C4-2B (cell line): ENCODE measurements around the gene ATXN2.

ENCODE experiments used
- H3K27ac ChIP-seq: fragments of 450-650 bp; 2 replicates; pipeline ENCODE4 v1.5.1; 2017
- ZFX ChIP-seq: fragments of 450-650 bp; IDR thresholded peaks from 2 replicates; pipeline ENCODE4 v1.6.1; 2017
- TF ChIP-seq, protein P1 (sequence below): fragments of 450-650 bp; conservative IDR thresholded peaks from 2 replicates; pipeline ENCODE4 v1.5.1; 2017; ENCODE audit warnings: mild to moderate bottlenecking

The ATXN2 gene

DNA sequence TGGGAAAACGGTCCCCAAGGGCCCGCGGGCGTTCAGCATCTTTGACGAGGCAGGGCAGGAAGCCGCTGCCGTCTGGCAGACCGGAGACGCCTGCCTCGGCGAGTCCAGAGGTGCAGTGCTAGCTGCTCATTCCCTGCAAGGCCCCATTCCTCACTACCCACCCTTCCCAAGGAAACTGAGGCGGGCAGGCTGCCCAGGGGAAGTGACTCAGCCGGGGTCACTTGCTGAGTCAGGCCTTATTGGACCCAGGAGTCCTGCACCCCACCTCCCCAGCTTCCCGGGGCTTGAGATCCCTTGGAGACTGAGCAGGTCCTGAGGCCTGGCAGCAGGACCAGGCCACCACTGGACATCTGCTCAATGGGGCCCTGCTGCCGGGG, 189.7 kb downstream of the ATXN2 start:
- TF ChIP-seq ZFX: no peak
- TF ChIP-seq, protein P1, sequence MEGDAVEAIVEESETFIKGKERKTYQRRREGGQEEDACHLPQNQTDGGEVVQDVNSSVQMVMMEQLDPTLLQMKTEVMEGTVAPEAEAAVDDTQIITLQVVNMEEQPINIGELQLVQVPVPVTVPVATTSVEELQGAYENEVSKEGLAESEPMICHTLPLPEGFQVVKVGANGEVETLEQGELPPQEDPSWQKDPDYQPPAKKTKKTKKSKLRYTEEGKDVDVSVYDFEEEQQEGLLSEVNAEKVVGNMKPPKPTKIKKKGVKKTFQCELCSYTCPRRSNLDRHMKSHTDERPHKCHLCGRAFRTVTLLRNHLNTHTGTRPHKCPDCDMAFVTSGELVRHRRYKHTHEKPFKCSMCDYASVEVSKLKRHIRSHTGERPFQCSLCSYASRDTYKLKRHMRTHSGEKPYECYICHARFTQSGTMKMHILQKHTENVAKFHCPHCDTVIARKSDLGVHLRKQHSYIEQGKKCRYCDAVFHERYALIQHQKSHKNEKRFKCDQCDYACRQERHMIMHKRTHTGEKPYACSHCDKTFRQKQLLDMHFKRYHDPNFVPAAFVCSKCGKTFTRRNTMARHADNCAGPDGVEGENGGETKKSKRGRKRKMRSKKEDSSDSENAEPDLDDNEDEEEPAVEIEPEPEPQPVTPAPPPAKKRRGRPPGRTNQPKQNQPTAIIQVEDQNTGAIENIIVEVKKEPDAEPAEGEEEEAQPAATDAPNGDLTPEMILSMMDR: no peak
- no peak overlapping the region for H3K27ac ChIP-seq

DNA sequence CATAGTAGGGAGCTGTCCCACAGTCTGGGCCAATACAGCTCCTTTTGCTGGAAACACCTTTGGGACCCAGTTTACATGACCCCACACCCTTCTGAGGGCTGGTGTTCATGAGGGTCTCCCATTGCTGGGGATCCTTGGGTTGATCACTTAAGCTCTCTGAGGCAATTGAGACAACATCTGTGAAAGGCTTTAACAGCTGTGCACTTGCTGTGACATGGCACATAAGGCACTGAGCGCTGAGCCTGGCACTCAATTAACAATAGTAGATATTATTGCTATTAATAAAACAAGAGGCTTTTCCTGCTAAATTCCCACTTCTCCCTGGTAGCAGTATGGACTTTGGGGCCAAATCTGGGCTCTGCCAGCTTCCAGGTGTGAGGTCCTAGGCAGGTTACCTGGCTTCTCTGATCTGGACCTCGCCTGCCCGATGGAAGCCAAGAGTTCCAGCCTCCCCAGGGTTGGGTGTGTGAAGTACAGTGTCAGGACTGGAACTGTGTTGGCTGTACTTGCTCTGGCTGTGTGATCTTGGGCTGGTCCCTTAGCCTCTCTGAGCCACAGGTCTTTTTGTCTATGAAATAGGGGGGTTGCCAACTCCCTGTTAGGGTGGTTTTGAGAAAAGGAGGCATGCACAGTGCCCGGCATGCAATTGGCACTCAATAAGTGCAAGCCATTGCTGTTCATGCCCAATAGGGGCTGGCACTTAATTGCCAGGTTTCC, 190.3 kb downstream of the ATXN2 start:
- TF ChIP-seq, protein P1: no peak
- no peak for TF ChIP-seq ZFX
- no peak overlapping the region for H3K27ac ChIP-seq

DNA sequence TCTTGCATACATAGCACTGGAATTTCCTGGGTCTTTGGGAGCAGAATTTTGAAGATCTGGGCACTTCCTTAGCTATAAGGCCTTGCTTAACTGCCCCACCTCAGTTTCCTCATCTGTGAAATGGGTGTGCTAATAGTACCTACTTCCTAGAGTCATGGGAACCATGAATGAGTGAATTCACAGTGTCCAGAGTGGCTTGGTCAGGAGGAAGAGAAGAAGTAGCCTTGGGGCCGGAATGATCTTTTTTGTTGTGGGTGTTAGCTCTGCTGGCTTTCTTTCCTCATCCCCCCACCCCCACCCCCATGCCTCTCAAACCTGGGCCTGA, 191.0 kb downstream of the ATXN2 start:
- TF ChIP-seq, protein P1: no peak
- no peak for TF ChIP-seq ZFX
- H3K27ac ChIP-seq: no peak overlapping the region

DNA sequence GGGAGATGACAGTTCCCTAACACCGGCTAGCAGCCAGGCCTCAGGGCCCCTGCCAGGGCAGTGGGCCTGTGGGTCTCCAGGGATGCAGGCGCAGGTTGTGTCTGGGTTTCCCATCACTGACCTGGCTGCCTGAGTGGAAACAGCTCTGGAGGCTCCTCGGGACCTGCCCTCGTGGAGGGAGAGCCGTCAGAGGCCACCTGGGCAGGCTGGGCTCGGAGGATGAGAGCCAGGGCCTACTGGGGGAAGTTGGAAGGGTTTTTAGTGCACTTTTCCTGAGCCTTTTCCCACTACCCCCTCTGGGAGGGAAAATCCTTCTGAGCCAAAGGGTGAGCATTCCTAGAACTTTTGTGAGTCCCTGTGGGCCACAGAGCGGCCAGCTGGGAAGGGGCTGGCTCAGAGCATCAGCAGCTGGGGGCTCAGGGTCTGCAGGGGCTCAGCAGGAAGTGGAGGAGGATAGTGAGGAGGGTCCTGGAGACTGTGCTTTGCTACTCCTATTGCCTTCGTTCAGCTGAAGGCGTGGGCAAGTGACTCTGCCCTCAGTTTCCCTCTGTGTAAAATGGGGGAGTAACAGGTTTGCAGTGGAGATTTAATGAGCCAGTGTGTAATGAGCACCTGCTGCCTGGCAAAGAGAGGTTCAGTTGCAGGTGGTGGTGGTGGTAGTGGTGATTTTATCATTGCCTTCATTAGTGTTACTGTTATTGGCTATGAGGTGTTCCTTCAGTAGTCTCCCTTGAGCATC, 191.6 kb downstream of the ATXN2 start:
- TF ChIP-seq, protein P1: no peak
- no peak for TF ChIP-seq ZFX
- H3K27ac ChIP-seq: no peak overlapping the region

DNA sequence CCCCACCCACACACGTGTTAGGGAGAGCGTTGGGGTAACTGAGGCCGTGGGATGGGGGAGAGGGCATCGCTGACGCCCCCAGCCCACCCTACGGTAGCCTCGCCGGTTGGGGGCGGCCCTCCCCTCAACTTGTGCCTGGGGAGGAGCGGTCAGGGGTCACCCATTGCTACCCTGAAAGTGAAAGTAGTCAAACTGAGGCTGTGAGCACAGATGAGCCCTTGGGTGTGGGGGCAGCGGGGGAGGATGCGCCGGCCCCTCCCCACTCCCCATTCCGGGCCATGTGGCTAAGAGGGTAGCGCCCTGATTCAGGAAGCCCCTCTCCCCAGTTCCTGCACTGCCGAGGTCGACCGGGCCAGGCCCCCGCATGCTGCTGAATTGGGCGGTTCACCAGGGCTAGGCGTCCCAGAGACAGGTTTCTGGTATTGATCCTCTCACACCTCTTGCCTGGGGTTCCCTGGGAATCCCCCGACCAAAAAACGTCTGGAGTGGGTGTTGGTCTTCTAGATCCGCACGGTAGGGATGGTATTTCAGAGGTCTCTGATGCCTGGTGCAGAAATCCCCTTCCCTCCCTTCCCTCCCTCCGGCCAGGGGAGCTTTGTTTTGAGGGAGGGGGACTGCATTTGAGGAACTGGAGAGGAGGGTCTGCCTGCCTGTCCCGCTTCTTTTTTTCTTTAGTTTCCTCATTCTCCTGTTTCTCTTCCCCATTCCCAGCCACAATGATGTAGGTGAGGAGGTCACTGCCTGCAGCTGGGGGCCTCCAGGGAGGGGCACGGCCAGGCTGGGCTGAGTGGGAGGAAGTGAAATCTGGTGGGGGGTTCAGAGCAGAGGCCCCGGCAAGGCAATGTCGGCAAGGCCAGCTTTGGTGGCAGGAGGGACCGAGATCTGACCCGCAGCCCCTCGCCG, 192.4 kb downstream of the ATXN2 start:
- TF ChIP-seq, protein P1: no peak
- no peak for TF ChIP-seq ZFX
- H3K27ac ChIP-seq: peak overlapping the region; percentile 70

DNA sequence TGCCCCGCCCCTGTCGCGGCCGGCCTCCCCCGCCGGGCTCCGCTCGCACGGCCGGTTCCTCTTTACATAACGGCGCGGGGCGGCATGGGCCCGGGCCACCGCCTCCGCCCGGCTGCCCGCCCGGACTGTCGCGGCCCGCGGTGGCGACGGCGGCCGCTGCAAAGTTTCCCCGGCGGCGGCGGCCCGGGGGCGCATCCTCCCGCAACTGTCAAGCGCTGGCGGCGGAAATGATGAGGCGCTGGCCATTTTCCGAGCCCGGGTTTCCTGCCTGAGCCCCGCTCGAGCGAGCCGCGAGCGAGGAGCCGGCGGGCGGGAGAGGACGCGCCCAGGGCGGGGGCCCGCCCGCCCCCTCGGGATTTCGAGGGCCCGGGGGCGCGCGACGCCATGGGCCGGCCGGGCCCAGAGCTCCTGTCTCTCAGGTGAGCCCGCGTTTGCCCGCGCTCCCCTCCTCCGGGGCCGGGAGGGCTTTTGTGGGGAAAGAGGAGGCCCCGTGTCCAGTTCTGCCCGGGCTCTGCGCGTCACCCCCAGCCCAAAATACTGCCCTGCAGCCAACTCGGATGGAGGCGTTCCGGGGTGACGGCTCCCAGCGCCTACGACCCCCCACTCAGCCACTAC, 193.1 kb downstream of the ATXN2 start, which contains the start of gene SH2B3:
TSS of gene SH2B3 (plus strand) at position 65 of the 615 bp plus-strand sequence. CDS start 12,223 bp downstream, outside the sequence.
- H3K27ac ChIP-seq: peak within 1 kb of the TSS; percentile 70
- TF ChIP-seq ZFX: peak; percentile 52; the same call in 1 of the 2 replicates
- TF ChIP-seq, protein P1: no peak
